H9 (cell line): Measurements from ENCODE around the gene CST3. TPM values are rescaled to one million over a fixed set of nuclear protein-coding genes. Genes with fewer than 3 reads are reported as not detected.
"Not testable (repeated sequence)": the region's sequence is repeated elsewhere in the genome, so short reads cannot be mapped to it uniquely, and the experiment has no call there.

Experiments
- DNase-seq: peaks from one replicate; pipeline ENCODE4 v3.0.0-alpha.2; 2017
- H2AFZ ChIP-seq: one replicate; pipeline ENCODE4 v1.6.1; 2013; ENCODE audit warnings: mild to moderate bottlenecking, low read length, control low read depth, moderate library complexity
- H2AK5ac ChIP-seq: 2 replicates; pipeline ENCODE4 v1.6.1; 2013; ENCODE audit warnings: low read length, control low read depth, mixed read lengths; ENCODE audit not compliant: insufficient read length
- H2BK120ac ChIP-seq: one replicate; pipeline ENCODE4 v1.6.1; 2013; ENCODE audit warnings: low read depth, mild to moderate bottlenecking, low read length, control low read depth, inconsistent platforms; ENCODE audit not compliant: poor library complexity, severe bottlenecking
- H2BK12ac ChIP-seq: 2 replicates; pipeline ENCODE4 v1.6.1; 2013; ENCODE audit warnings: low read length, control low read depth, mixed read lengths, low read depth; ENCODE audit not compliant: insufficient read length
- H2BK15ac ChIP-seq: 2 replicates; pipeline ENCODE4 v1.6.1; 2013; ENCODE audit warnings: low read depth, low read length, control low read depth
- H2BK20ac ChIP-seq: one replicate; pipeline ENCODE4 v1.6.1; 2013; ENCODE audit warnings: low read depth, mild to moderate bottlenecking, low read length, control low read depth, inconsistent platforms; ENCODE audit not compliant: poor library complexity, severe bottlenecking
- H2BK5ac ChIP-seq: 2 replicates; pipeline ENCODE4 v1.6.1; 2013; ENCODE audit warnings: low read length, control low read depth, mixed read lengths; ENCODE audit not compliant: insufficient read length
- H3K14ac ChIP-seq: 2 replicates; pipeline ENCODE4 v1.6.1; 2013; ENCODE audit warnings: low read length, control low read depth; ENCODE audit not compliant: insufficient read depth
- H3K18ac ChIP-seq: 2 replicates; pipeline ENCODE4 v1.6.1; 2013; ENCODE audit warnings: low read depth, mild to moderate bottlenecking, mixed read lengths, low read length, control low read depth; ENCODE audit not compliant: insufficient read length
- H3K23ac ChIP-seq: 2 replicates; pipeline ENCODE4 v1.6.1; 2013; ENCODE audit warnings: low read length, control low read depth, mixed read lengths, low read depth; ENCODE audit not compliant: insufficient read length
- H3K23me2 ChIP-seq: 2 replicates; pipeline ENCODE4 v1.6.1; 2013; ENCODE audit warnings: low read depth, mild to moderate bottlenecking, mixed read lengths, low read length, control low read depth; ENCODE audit not compliant: insufficient read length, poor library complexity, severe bottlenecking
- H3K27ac ChIP-seq: 2 replicates; pipeline ENCODE4 v1.5.1; 2013; ENCODE audit warnings: low read length, control low read depth, mixed read lengths, low read depth; ENCODE audit not compliant: insufficient read length
- H3K27me3 ChIP-seq: 2 replicates; pipeline ENCODE4 v1.6.1; 2013; ENCODE audit warnings: low read length, control low read depth, inconsistent platforms; ENCODE audit not compliant: insufficient read depth
- H3K4ac ChIP-seq: 2 replicates; pipeline ENCODE4 v1.6.1; 2013; ENCODE audit warnings: low read depth, mild to moderate bottlenecking, control low read depth, inconsistent platforms, low read length, moderate library complexity
- H3K4me1 ChIP-seq: 2 replicates; pipeline ENCODE4 v1.6.1; 2013; ENCODE audit warnings: low read length, control low read depth, inconsistent platforms; ENCODE audit not compliant: insufficient read depth
- H3K4me2 ChIP-seq: 2 replicates; pipeline ENCODE4 v1.6.1; 2013; ENCODE audit warnings: low read length, control low read depth, mixed read lengths; ENCODE audit not compliant: insufficient read length, insufficient read depth
- H3K56ac ChIP-seq: 2 replicates; pipeline ENCODE4 v1.6.1; 2013; ENCODE audit warnings: low read depth, mild to moderate bottlenecking, mixed read lengths, low read length, control low read depth; ENCODE audit not compliant: insufficient read length
- H3K79me1 ChIP-seq: 2 replicates; pipeline ENCODE4 v1.6.1; 2013; ENCODE audit warnings: low read depth, mild to moderate bottlenecking, moderate library complexity, low read length, control low read depth, inconsistent platforms; ENCODE audit not compliant: insufficient read depth, poor library complexity, severe bottlenecking
- H3K79me2 ChIP-seq: 2 replicates; pipeline ENCODE4 v1.6.1; 2013; ENCODE audit warnings: low read length, control low read depth, inconsistent platforms; ENCODE audit not compliant: insufficient read depth
- H3K9ac ChIP-seq: 2 replicates; pipeline ENCODE4 v1.6.1; 2013; ENCODE audit warnings: low read length, control low read depth, mixed read lengths; ENCODE audit not compliant: insufficient read length; ENCODE audit errors: extremely low read depth
- H3K9me3 ChIP-seq: one replicate; pipeline ENCODE4 v1.6.1; 2013; ENCODE audit warnings: low read depth, low read length, inconsistent platforms; ENCODE audit not compliant: control insufficient read depth
- H3T11ph ChIP-seq: one replicate; pipeline ENCODE4 v1.6.1; 2013; ENCODE audit warnings: mild to moderate bottlenecking, low read length, control low read depth, inconsistent platforms
- H4K20me1 ChIP-seq: one replicate; pipeline ENCODE4 v1.6.1; 2013; ENCODE audit not compliant: control insufficient read depth, insufficient read length, insufficient read depth
- H4K5ac ChIP-seq: 2 replicates; pipeline ENCODE4 v1.6.1; 2013; ENCODE audit warnings: low read depth, mild to moderate bottlenecking, mixed read lengths, low read length, control low read depth; ENCODE audit not compliant: insufficient read length
- H4K8ac ChIP-seq: replicated peaks from 2 replicates; pipeline ENCODE4 v1.6.1; 2013; ENCODE audit warnings: low read length, control low read depth, mixed read lengths, low read depth; ENCODE audit not compliant: insufficient read length
- H4K91ac ChIP-seq: 2 replicates; pipeline ENCODE4 v1.6.1; 2013; ENCODE audit warnings: low read depth, mild to moderate bottlenecking, moderate library complexity, mixed read lengths, low read length, control low read depth; ENCODE audit not compliant: insufficient read length
- H3K27ac Mint-ChIP-seq, 3 experiments: 2 replicates in 2 of 3; 3 replicates in 1 of 3; pipeline ENCODE4 v1.8.0; 2020 to 2021; ENCODE audit warnings: mixed read lengths in 3 of 3, mild to moderate bottlenecking in 1 of 3, moderate library complexity in 1 of 3
- H3K27me3 Mint-ChIP-seq: 2 replicates; pipeline ENCODE4 v1.8.0; 2021; ENCODE audit warnings: low read depth, mild to moderate bottlenecking, moderate library complexity, mixed read lengths
- H3K36me3 Mint-ChIP-seq, 3 experiments: 2 replicates in 2 of 3; 3 replicates in 1 of 3; pipeline ENCODE4 v1.8.0; 2020 to 2021; ENCODE audit warnings: low read depth in 3 of 3, mixed read lengths in 3 of 3; ENCODE audit not compliant: insufficient read depth in 1 of 3
- H3K4me1 Mint-ChIP-seq, 2 experiments: 2 replicates each; pipeline ENCODE4 v1.8.0; 2020; ENCODE audit warnings: mixed read lengths in 2 of 2
- H3K4me3 Mint-ChIP-seq, 2 experiments: 2 replicates in 1 of 2; 3 replicates in 1 of 2; pipeline ENCODE4 v1.8.0; 2020 to 2021; ENCODE audit warnings: mild to moderate bottlenecking in 2 of 2, mixed read lengths in 2 of 2, moderate library complexity in 1 of 2
- H3K9me3 Mint-ChIP-seq, 2 experiments: 2 replicates in 1 of 2; 3 replicates in 1 of 2; pipeline ENCODE4 v1.8.0; 2020; ENCODE audit warnings: mild to moderate bottlenecking in 2 of 2, mixed read lengths in 2 of 2, moderate library complexity in 1 of 2
- CTCF ChIP-seq: fragments of 200-600 bp; sonication (generic); conservative IDR thresholded peaks from 3 replicates; pipeline ENCODE4 v1.8.0; 2021; ENCODE audit warnings: antibody characterized with exemption, mild to moderate bottlenecking
- WGBS: extraction: QIAGEN DNeasy Blood & Tissue Kit; methylation state at CpG from one replicate; pipeline ENCODE4 v1.1.7; 2013; ENCODE audit warnings: missing lambda C conversion rate, low lambda C conversion rate, mixed read lengths; ENCODE audit not compliant: insufficient read length; ENCODE audit errors: extremely low coverage; 5-methylcytosine and 5-hydroxymethylcytosine counted together
- total RNA-seq: library from RNA; stranded (reverse); gene quantifications from 2 replicates; pipeline ENCODE4 v1.2.1, GENCODE V29; 2021

The CST3 gene
- total RNA-seq, 1 experiment from 2014 or later, result 77.2 TPM

- H3K4me1 ChIP-seq, result peaks cover 6% of the 10 kb centered on the region; the same call in 1 of the 2 replicates
- no peak overlapping the region for H3K23ac ChIP-seq
- no peak overlapping the region for H3K27ac ChIP-seq
- Mint-ChIP-seq H3K27me3 (peaks cover 14% of the 10 kb centered on the region), H3K4me3 (peak overlapping the region; percentile 81 to 84), H3K36me3 (peaks cover 0 to 12% (median 2%) of the 10 kb centered on the region in 3 experiments; a peak in 5 of 7 replicates), H3K4me1 (peaks cover 20 to 30% of the 10 kb centered on the region in 2 experiments), H3K9me3 (no peaks in the 10 kb centered on the region; a peak in 1 of 5 replicates), H3K27ac (no peak overlapping the region)
- H4K8ac ChIP-seq, result no peak overlapping the region
- no peak overlapping the region for H3K4ac ChIP-seq
- H3K27me3 ChIP-seq, result no peaks in the 10 kb centered on the region
- H3K9me3 ChIP-seq, result no peaks in the 10 kb centered on the region
- H3T11ph ChIP-seq, result no peak overlapping the region
- no peak overlapping the region for H2BK15ac ChIP-seq
- H3K18ac ChIP-seq, result no peak overlapping the region
- peak overlapping the region; percentile 63 for H3K4me2 ChIP-seq
- no peaks in the 10 kb centered on the region for H3K79me1 ChIP-seq
- no peak overlapping the region for H4K5ac ChIP-seq
- no peak overlapping the region for H2BK12ac ChIP-seq
- DNase-seq, result no peak
- H3K23me2 ChIP-seq, result peaks cover 6% of the 10 kb centered on the region
- H2BK20ac ChIP-seq, result no peak overlapping the region
- no peak overlapping the region for H3K14ac ChIP-seq
- TF ChIP-seq CTCF, result no peak
- H2AFZ ChIP-seq, result no peak overlapping the region
- H3K79me2 ChIP-seq, result no peaks in the 10 kb centered on the region
- H3K56ac ChIP-seq, result no peak overlapping the region
- no peak overlapping the region for H4K91ac ChIP-seq
- H2AK5ac ChIP-seq, result no peak overlapping the region
- no peak overlapping the region for H3K9ac ChIP-seq
- no peak overlapping the region for H2BK5ac ChIP-seq
- H2BK120ac ChIP-seq, result no peak overlapping the region
- H4K20me1 ChIP-seq, result no peaks in the 10 kb centered on the region
- no CpG with 5 or more reads among the region's 19 CpGs for WGBS
Observed at GRCh38 chr20:23636182-23636907, 1.4 kb downstream of the CST3 start.

GRCh38 chr20:23635768-23636090 is 2.0 kb downstream of the CST3 start:
- H3K9me3 ChIP-seq, H4K5ac ChIP-seq, H3T11ph ChIP-seq, H4K91ac ChIP-seq, H2BK20ac ChIP-seq, H3K18ac ChIP-seq, H3K27ac Mint-ChIP-seq, H4K8ac ChIP-seq, H2AK5ac ChIP-seq, H3K56ac ChIP-seq, H3K14ac ChIP-seq, H3K4me1 ChIP-seq, H3K9ac ChIP-seq, DNase-seq, H3K9me3 Mint-ChIP-seq, H3K23me2 ChIP-seq, H2AFZ ChIP-seq, H2BK120ac ChIP-seq, H2BK12ac ChIP-seq, H2BK15ac ChIP-seq, H3K4ac ChIP-seq, H3K27ac ChIP-seq, H3K79me1 ChIP-seq, H4K20me1 ChIP-seq, H2BK5ac ChIP-seq, H3K79me2 ChIP-seq, H3K4me2 ChIP-seq, H3K27me3 ChIP-seq, H3K23ac ChIP-seq: not testable (repeated sequence)
- H3K36me3 Mint-ChIP-seq, result peaks cover 0 to 12% (median 2%) of the 10 kb centered on the region in 3 experiments; a peak in 5 of 7 replicates
- peaks cover 16 to 26% of the 10 kb centered on the region in 2 experiments for H3K4me1 Mint-ChIP-seq
- H3K4me3 Mint-ChIP-seq, result 0 out of 5 replicates have a peak overlapping the region, but pooled peaks of 1 of the 2 experiments have one; percentile 29
- peaks cover 13% of the 10 kb centered on the region for H3K27me3 Mint-ChIP-seq
- no CpG with 5 or more reads among the region's 2 CpGs for WGBS
